Measurements from ENCODE around the gene SMYD3. TPM values are rescaled to one million over a fixed set of nuclear protein-coding genes. Genes with fewer than 3 reads are reported as not detected.
A peak's percentile ranks its signal among the peaks of the same experiment; 100 is the strongest.

Gene SMYD3
- total RNA-seq, 1 experiment from 2014 or later, result 25.5 TPM

DNA sequence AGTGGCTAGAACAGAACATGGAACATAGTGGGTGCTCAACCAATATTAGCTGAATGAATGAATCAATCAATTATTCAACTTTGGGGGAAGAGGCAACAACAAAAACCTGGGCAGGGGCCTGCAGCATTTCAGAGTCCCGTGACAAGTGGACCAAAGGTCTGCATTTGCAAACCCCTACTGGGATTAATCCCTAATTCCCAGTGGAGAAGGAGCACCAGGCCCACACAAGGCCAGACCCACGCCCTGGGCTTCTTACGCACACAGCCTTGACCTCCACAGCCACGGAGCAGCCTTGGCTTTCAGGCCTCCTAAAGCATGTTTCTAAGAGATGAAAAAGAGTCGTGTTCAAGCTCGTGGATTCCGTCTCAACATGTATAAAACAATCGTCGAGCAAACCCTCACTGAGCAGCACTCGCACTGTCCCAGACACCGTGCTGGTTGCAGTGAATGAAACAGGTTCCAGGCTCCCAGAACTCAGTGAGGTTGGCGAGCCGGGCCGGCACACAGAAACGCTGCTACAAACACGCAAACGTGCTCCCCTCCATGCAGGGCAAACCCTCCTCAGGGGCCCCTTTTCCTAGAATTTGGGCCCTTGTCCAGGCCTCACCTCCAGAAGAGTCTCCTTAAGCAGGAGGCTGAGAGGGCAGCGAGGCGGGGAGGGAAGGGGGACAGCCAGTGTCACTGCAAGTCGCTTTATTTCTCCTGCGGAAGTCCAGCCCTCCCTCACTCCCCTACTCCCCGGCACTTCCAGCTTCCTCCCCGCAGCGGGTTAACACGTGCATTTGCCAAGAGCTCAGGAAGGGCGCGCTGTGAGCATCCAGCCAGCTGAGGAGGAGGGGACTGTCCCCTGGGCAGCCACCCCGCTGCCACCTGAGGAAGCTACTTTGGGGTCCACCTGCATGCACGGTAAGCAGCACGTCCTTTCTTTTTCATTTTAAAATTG, 795.8 kb downstream of the SMYD3 start:
- no peaks in the 10 kb centered on the region for H4K20me1 ChIP-seq (ENCODE audit: control insufficient read depth, insufficient read depth, insufficient read length)
- H3K27ac ChIP-seq (ENCODE audit: insufficient read length, low read depth, low read length), result no peak overlapping the region
- no peak overlapping the region; a peak in 1 of 7 replicates for H3K27ac Mint-ChIP-seq
- H3K79me2 ChIP-seq (ENCODE audit: insufficient read depth, low read length), result no peaks in the 10 kb centered on the region; the same call in 1 of the 2 replicates
- H3T11ph ChIP-seq (ENCODE audit: low read length), result no peak overlapping the region
- H2BK120ac ChIP-seq (ENCODE audit: low read depth, low read length, poor library complexity, severe bottlenecking), result no peak overlapping the region
- no peaks in the 10 kb centered on the region for H3K79me1 ChIP-seq (ENCODE audit: insufficient read depth, low read depth, low read length, poor library complexity, severe bottlenecking)
- no peak overlapping the region for H4K91ac ChIP-seq (ENCODE audit: insufficient read length, low read depth, low read length)
- H3K4me1 ChIP-seq (ENCODE audit: insufficient read depth, low read length), result no peaks in the 10 kb centered on the region
- TF ChIP-seq, protein P1, sequence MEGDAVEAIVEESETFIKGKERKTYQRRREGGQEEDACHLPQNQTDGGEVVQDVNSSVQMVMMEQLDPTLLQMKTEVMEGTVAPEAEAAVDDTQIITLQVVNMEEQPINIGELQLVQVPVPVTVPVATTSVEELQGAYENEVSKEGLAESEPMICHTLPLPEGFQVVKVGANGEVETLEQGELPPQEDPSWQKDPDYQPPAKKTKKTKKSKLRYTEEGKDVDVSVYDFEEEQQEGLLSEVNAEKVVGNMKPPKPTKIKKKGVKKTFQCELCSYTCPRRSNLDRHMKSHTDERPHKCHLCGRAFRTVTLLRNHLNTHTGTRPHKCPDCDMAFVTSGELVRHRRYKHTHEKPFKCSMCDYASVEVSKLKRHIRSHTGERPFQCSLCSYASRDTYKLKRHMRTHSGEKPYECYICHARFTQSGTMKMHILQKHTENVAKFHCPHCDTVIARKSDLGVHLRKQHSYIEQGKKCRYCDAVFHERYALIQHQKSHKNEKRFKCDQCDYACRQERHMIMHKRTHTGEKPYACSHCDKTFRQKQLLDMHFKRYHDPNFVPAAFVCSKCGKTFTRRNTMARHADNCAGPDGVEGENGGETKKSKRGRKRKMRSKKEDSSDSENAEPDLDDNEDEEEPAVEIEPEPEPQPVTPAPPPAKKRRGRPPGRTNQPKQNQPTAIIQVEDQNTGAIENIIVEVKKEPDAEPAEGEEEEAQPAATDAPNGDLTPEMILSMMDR (conservative IDR thresholded peaks at IDR 0.05), result no peak; the same call in 2 of the 3 replicates
- no peak overlapping the region for H3K4ac ChIP-seq (ENCODE audit: low read depth, low read length)
- H3K4me3 Mint-ChIP-seq, result no peak overlapping the region
- H3K23me2 ChIP-seq (ENCODE audit: insufficient read length, low read depth, low read length, poor library complexity, severe bottlenecking), result no peaks in the 10 kb centered on the region
- H3K56ac ChIP-seq (ENCODE audit: insufficient read length, low read depth, low read length), result no peak overlapping the region
- no peak overlapping the region for H4K5ac ChIP-seq (ENCODE audit: insufficient read length, low read depth, low read length)
- no peak overlapping the region for H3K18ac ChIP-seq (ENCODE audit: insufficient read length, low read depth, low read length)
- no peak overlapping the region for H2AK5ac ChIP-seq (ENCODE audit: insufficient read length, low read length)
- no peaks in the 10 kb centered on the region; a peak in 1 of 7 replicates for H3K36me3 Mint-ChIP-seq (ENCODE audit: insufficient read depth in 1 of 3, low read depth in 3 of 3)
- no peak overlapping the region for H2BK12ac ChIP-seq (ENCODE audit: insufficient read length, low read depth, low read length)
- H2BK15ac ChIP-seq (ENCODE audit: low read depth, low read length), result no peak overlapping the region
- H3K4me2 ChIP-seq (ENCODE audit: insufficient read depth, insufficient read length, low read length), result no peak overlapping the region
- H3K27me3 ChIP-seq (ENCODE audit: insufficient read depth, low read length), result no peaks in the 10 kb centered on the region
- H3K9me3 ChIP-seq (ENCODE audit: control insufficient read depth, low read depth, low read length), result no peaks in the 10 kb centered on the region
- no peak overlapping the region for H4K8ac ChIP-seq (replicated peaks; ENCODE audit: insufficient read length, low read depth, low read length)
- H2AFZ ChIP-seq (ENCODE audit: low read length), result no peak overlapping the region
- H3K9me3 Mint-ChIP-seq, result no peaks in the 10 kb centered on the region
- peak overlapping the region; percentile 8 for H3K14ac ChIP-seq (ENCODE audit: insufficient read depth, low read length)
- no peak overlapping the region for H3K9ac ChIP-seq (ENCODE audit: extremely low read depth, insufficient read length, low read length)
- no peak overlapping the region for H2BK20ac ChIP-seq (ENCODE audit: low read depth, low read length, poor library complexity, severe bottlenecking)
- no peak overlapping the region for H2BK5ac ChIP-seq (ENCODE audit: insufficient read length, low read length)
- H3K27me3 Mint-ChIP-seq (ENCODE audit: low read depth), result peaks cover 2% of the 10 kb centered on the region
- H3K4me1 Mint-ChIP-seq, result peaks cover 10 to 17% of the 10 kb centered on the region in 2 experiments
- no CpG with 5 or more reads among the region's 30 CpGs for WGBS (ENCODE audit: extremely low coverage, insufficient read length, low lambda C conversion rate)
- DNase-seq, result peak; percentile 69
- H3K23ac ChIP-seq (ENCODE audit: insufficient read length, low read depth, low read length), result no peak overlapping the region

Measured in H9 (cell line).